RPMI8226 (cell line): ENCODE measurements around the gene ZBTB20.
A peak's percentile ranks its signal among the peaks of the same experiment; 100 is the strongest.

Experiments used
- DNase-seq: peaks from one replicate; pipeline ENCODE4 v3.0.0-alpha.2; 2015

Gene ZBTB20

DNA sequence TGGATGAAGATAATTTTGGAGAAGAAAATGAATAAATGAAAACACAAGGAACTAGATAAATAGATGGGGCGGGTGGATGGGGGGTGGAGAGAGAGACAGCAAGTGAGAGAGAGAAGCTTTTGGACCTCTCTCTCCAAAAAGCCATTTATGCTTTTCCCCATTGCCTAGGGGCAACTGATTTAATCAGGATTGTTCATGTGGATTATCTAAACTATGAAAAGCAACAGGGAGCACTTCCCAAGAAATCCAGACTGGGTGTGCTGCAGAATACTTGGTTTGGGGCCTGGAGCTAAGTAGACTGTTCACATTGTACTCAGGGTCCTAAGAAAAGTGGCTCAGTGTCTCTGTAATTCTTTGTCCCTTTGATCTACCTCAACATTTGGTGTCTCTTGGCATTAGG is 486.3 kb downstream of the ZBTB20 start:
- no peak for DNase-seq

DNA sequence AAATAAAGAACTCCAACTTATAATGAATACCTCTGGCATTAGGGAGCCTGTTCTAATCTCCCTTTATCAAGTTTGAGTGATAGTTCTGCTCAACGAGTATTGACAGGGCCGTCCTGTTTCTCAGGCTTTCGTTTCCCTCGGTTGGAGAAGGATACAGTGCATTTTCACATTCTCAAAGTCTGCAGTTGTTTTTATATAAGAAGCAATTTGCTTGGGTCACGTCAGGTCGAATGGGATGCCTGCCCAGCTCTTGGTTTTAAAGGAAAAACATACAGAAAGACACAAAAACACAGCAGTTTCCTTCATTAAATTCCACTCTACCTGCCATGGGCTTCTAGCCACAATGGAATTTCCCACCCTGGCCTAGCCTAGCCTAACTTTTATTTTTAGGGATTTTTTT is 487.0 kb downstream of the ZBTB20 start:
- DNase-seq = no peak

DNA sequence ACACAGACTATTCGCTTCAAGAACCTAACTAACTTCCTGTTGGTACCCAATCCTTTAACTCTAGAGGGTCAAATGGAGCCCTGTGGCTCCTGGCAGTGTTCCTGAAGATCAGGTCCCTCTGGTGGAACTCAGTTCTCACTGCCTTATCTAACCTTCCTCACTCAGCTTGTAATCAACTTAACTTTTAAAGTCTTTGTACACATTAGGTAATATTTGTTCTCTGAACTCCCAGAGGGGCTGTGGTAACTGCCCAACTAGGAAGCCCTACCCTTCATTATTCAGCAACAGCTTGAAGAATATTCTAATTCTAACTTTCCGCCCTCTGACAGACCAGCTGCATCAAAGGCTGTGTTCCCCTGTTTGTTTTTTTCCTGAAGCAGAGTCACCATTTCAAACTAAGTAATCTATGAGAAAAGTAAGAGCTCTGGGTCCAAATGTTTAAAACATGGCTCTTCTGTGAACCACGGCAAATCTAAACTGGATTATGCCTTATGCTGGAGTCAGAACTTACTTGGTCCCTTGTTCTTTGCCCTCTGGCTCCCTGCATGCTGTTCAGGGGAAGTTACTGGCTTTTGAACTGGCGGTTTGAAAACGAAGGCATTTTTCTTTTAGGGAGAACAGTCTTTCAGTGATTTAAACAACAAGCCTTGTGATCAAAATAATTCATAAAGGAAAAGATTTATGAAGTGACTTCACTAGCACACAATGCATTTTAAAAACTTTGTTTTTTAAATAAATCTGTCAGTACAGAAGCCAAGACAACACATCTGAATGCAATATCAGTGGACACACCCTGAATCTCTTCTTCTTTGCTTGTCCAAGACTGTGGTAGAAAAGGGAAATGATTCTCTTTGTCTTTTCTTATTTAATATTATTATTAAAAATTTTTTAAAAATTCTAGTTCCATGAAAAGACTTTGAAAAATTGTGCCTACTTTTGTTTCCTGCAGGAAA is 487.7 kb downstream of the ZBTB20 start:
- no peak for DNase-seq

DNA sequence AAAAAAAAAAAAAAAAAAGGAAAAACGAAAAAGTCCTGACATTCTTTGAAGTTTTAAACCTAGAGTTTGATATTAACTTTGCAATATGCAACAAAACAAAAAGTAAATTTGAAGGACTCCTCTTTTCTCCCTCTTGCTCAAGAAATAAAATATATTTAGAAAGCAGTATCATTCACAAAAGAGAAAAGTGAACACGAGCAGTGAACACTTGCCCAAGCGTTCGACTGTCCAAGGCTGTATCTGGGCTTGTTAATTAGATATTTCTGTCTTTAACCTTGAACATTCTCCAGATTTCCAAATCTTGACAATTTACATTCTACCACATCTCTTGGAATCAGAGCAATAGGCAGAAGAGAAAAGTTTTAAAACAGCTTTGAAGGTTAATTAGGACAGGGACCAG is 495.5 kb downstream of the ZBTB20 start:
- DNase-seq = no peak

DNA sequence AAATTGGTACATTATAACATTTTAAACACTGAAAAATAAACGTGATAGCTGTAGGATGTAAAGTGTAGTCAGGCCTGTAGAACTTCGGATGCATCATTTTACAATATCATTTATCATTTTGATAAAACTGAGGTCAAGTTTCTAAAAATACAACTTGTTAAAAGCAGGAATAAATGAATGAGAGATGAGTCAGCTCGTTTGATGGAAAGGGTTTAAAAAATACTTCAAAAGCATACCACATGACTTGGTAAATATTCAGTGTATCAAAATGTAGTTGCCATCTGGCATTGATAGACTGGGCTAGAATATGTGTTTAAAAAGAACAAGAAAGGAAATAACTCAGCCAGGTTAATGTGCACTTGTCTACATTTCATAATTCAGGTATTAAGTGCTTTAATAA is 496.3 kb downstream of the ZBTB20 start:
- no peak for DNase-seq

DNA sequence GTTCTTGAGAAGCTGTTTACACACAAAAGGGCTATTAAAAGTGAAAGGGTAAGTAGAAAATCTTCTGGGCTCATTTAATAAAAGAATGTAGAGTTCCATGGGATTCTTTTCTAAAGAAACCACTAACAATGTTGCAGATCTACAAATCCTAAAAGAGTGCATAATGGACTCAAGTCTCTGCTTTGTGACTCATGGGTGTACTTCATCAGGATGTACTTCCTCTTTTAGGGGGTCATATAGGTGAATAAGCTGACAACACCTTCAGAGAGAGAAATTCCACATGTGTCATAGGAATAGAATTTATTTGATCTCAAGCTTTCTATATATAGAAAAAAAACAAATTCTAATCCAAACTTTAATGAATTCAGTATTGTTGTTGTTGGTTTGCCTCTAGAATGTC is 497.8 kb downstream of the ZBTB20 start:
- no peak for DNase-seq

DNA sequence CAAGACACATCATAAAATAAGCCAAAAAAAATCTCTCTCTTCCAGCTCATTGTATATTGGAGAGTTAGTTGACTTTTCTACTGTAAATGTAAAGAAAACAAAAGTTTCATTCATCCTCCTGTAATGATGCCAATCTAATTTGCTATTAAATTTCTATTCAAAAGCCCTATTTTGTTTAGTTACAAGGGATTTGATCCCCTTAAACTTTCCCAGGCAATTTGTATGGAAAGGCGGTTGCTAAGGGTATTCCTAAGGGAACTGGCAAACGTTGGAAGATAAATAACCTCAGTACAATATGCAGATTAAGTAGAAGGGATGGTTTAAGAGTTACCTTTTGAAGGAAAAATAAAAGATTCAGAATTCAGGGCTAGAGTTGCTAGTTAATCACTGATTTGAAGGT is 500.6 kb downstream of the ZBTB20 start:
- no peak for DNase-seq

DNA sequence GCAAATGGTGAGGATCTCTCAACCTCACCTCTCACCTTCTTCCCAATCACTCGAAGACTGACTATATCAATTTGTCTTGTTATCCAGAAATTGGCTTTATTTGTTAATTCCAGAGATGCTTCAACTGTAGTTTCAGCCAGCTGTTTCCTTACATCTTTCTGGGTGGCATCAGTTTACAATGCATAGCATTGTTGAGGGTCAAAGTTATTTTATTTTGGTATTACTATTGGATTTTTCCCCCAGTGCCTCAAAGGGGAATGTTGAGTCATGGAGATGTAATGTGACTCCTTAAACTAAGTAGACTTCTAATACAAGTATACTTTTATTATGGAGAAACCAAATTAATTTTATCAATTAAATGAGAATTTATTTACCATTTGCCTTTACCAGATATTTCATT is 501.7 kb downstream of the ZBTB20 start:
- DNase-seq = no peak

DNA sequence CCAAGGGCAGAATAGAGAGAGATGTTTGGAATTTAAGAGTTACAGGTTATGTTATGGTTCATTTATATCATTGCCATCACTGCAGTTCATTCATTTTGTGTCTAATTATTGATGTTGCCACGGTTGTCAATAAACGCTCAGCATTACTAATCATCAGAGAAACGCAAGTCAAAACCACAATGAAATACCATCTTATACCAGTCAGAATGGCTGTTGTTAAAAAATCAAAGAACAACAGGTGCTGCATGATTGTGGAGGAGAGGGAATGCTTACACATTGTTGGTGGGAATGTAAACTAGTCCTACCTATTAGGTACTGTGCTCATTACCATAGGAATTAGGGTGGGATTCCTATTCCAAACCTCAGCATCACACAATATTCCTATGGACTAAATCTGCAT is 502.7 kb downstream of the ZBTB20 start:
- DNase-seq = no peak

DNA sequence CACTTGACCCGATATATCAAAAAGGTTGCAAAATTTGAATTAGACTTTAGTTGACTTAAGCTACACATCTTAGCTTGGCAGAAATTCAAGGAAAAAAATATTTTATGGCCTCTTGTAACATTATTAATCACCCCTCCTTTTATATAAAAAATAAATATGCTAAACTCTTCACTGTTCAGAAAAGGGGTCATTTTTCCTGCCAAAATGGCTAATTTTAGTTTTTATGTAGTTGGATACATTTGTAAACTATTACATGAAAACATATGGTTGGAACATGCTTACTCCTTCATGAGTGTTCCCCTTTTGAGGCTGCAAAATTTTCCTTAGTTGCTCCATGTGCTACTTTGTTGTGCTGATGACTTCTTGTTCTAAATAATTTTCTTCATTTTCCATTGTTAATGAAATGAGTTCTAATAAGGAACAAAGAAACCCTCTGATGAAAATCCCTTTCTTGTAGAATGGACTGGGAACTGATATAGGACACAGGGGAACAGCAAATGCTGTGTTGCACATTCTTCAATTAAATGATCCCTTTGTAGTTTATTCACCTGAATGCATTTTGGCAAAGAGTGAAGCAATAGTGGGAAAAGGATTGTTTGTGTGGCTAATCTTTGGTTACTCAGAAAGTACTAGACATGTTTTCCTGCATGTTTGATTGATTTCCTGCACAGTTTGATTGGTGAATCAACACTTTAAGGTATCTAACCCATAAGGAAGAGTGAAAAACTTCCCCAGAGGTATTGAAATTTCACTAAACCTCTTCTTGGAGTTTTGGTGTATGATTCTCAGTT is 503.9 kb downstream of the ZBTB20 start:
- DNase-seq = no peak

DNA sequence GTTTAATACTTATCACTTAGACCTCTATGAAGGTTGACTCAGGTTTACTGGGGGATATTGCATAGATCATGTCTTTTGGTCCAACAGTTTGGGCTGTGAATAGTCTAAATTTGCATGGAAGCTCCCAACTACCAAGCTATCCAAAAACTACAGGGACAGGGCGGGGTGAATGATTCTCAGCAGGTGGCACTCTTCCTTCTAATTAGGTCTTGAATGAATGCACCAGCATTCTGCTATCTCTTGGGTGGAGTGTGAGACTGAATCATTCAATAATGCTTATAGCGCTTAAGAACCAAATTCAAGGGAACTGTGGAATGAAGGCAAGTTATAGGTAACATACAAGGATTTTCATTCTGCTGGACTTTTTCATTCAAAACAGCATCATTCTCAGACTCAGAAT is 507.0 kb downstream of the ZBTB20 start:
- no peak for DNase-seq

DNA sequence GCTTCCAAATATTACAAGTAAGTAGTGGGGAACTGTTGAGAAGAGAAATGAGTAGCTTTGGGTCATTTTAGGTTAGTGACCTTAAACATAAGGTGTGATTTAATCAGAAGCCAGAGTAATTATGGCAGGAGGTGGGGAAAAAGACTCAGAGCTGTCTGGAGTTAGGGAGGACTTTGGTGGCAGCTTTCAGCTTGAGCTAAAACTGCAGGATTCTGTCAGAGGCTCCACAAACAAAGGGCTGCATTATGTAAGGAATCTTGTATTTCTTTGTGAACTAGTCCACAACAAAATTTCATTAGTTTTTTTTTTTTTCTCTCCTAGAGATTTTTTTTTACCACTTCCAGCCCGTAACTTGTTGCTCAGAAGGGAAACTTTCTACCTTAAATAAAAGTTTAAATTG is 507.9 kb downstream of the ZBTB20 start:
- no peak for DNase-seq

DNA sequence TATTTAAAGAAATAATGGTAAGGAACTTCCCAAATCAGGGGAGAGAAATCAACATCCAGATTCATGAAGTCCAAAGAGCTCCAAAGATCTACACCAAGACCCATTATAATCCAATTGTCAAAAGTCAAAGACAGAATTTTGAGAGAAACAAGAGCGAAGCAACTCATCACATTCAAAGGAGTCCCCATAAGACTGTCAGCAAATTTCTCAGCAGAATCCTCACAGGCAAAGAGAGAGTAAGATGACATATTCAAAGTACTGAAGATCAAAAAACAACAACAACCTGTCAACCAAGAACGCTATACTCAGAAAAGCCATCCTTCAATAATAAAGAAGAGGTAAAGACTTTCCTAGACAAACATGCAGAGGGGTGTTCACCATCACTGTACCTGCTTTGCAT is 511.2 kb downstream of the ZBTB20 start:
- DNase-seq = no peak

DNA sequence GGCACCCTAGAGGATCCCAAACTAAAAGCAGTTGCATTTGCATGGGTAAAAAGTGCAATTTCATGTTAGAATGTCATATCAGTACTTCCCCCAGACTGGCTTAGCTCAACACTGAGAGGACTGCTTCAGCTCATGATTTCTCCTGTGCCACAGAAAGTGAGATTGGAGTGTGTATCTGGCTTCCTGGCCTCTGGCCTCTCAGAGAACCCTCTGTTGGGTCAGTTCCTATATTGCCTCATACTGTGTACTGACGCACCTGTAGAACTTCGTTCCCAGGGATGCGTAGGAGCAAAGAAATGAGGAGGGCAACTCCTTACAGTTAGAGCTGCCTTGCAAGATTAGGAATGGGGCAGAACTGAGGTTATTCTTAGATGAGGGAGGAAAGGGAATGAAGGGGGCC is 512.5 kb downstream of the ZBTB20 start:
- no peak for DNase-seq

DNA sequence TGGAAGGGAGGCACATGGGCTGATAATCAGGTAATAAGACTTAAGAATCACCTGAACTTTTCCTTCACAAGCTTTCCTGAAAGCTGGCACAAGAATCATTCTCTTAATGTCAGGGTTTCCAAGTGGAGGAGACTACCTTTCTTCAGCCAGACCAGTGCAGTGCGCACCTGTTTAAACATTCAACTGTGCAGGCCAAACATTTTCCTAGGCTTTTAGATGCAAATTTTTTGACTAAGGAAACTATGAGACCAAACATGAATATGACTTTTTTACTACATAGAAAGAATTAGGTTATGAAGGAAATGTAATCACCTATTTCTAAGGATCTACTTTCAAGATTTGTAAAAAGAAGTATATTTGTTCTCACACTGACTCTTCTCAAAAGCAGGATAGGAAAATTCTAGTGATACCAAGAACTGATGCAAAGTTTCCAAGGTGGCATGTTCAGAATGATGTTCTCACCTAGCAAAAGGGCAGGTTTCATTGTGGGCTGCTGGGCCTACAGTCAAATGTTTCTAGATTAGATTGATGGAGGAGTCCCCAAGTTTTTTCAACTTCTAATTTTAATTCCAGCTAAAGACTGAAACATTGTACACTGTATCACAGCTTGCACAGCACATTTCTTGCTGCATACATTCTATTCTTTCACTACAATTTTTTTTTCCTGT is 514.2 kb downstream of the ZBTB20 start:
- DNase-seq = no peak

DNA sequence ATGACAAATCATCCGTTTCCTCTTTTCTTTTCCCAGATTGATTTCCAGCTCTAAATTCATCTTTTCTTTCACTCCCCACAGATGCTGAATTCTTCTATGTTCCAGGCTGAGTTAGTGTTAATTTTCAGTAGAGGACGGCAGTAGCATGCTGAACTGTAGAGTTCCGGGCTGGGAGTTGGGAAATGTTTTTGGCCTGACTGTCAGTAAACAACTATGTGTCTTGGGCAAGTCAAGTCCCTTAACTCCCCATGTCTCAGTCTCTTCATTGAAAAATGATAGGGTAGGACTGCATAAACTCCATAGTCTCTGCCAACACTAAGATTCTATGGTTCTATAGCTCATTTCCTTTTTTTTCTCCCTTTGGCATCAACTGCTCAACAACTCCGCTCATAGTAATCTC is 519.3 kb downstream of the ZBTB20 start:
- no peak for DNase-seq

DNA sequence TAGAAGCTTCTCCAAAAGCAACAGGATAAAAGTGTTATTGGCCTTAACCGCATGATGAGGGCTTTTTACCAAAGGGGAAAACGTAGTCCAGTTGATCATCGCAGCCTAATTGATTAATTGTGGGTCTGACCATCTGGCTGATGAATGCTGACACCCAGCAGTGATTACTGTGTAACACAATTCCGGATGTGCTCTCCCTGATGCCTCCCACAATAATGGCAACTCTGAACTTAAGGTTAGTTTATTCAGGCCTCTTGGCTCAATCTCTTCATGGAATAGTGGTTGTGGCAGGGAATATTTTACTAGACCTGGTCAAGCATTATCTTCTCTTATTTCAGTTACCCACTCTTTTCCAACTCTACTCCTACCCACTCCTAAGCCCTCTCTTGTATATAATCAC is 520.3 kb downstream of the ZBTB20 start:
- DNase-seq = no peak

DNA sequence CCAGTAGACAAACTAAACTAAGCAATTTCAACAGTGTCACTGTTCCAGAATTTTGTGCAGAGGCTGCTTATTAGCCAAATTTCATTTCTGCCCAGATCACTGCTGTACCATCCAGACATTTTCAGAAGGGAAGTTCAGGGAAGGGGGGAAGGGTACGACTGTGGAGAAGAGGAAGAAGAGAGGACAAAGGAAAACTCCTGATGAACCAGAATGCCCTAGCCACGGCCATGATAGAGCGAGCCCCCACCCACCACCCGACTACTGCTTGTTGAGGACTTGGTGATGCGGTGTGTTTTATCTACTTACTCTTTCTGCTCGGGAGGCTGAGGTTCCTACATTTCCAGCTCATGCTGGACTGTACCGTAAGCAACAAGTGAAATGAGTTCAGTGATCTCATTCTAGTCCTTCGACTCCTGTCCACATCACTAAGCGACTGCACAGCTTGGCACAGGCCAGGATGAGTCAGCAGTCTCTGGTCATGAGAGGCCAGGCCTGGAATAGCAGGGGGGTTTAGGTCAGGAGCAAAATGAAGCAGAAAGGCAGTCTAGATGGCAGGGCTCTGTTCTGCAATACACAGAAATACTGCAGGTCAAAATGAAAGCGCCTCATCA is 522.4 kb downstream of the ZBTB20 start:
- peak; percentile 40 for DNase-seq

DNA sequence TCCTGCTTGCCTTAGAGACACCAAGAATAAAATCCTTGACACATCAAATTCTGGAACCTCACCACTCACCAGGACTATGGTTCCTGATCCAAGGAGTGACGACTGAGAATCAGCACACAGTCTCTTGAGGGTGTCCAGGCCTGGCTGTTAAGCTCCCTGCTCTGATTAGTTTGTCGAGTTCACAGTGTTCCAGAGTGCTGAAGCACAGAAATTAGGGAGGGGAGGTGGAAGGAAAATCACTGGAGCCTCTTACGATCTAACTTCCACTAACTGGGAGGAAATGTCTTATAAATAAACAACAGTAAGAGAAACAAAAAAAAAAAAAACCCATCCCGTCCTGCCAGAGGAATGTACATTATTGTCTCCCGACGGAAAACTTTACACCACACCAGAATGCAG is 523.0 kb downstream of the ZBTB20 start:
- DNase-seq = no peak

DNA sequence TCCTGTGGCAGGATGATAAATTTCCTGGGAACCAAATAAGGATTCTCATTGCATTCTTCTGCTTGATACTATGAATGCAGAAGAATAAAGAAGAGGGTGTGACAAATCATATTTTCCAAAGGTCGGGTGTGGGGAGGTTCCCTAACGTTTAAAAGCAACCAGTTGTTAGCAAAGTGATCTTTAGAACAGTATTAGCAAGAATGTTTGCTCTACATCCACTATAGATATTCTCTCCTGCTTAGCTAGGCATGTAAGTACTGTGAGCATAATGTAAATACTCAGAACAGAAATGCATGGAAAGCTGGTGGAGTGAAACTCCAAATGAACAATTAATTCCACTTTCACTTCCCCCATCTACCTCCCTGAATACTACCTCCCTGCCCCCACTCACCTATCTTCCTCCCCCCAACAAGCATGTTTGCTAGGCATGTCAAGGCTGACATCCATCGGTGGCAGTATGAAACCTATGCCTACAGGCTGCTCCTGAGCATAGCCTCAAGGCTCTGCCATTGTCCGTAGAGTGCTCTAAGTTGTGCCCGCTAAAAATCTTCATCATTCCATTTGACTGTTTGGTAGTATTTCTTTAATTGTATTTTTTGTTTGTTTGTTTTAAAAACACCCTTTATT is 523.6 kb downstream of the ZBTB20 start:
- peak; percentile 2 for DNase-seq

DNA sequence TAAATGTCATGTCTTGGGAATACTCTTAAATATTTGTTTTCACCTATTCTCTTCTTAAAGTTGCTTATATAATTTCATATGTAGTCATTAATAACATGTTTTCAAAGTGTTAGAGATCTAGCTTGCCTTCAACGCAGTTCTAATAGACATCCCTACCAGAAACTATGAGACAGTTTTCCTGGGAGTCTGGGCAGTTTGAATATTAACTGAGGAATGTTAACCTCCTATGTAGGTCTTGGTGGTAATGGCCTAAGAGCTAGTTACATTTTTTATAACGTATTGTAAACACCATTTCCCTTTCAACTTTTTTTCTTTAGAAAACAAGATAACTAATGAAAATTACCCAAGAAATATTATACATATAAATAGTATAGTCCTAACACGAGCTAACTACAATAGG is 525.1 kb downstream of the ZBTB20 start:
- DNase-seq = no peak

DNA sequence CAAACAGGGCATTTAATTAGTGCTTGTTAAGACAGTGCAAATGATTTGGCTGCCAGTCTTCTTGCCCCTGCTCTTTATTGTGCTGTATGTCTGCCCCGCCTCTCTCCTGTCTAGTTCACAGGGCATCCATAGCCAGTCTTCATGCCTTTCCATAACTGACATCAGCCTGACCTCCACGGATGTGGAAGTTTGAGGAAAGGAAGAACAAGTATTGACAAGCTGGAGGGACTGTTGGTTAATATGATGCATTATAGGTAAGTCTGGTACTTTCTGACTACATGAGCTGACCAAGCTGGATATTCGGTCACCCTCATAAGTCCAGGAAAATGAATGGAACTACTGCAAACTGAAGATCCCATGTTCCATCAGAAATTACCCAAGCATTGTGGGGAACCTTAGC is 527.3 kb downstream of the ZBTB20 start:
- DNase-seq = no peak
